HG03442 (cell line): ENCODE data around the gene RAPSN.

Experiments used
- ATAC-seq: cut with Tn5 transposase; IDR thresholded peaks from one replicate; pipeline ENCODE4 v1.9.1; 2021; ENCODE audit warnings: mild to moderate bottlenecking, moderate library complexity; ENCODE audit not compliant: unreplicated experiment

RAPSN gene

DNA sequence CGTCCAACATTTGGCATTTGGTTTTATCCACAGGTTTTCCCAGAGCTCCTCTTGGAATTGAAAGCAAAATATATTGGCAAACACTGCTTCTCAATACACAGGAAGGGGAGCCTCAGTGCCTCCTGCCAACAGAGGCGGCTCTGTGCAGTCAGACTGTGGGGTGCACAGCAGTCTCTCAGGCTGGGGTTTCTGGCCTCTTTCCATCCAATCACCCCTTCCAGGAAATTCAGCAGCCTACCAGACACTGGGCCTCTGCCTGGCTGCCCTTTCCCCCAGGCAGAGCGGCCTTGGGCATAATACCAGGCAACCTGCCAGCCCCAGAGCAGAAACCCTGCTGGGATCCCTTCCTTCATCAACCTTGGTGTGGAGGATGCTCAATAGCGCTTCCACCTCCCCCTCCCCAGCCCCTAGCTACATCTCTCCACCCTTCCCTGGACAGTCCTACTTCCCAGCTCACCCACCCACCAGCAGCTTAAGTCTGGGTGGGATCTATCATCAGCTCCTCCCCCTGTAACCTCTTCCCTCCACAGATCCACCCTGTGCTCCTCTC lies 17.8 kb upstream of the RAPSN start:
- no peak for ATAC-seq

DNA sequence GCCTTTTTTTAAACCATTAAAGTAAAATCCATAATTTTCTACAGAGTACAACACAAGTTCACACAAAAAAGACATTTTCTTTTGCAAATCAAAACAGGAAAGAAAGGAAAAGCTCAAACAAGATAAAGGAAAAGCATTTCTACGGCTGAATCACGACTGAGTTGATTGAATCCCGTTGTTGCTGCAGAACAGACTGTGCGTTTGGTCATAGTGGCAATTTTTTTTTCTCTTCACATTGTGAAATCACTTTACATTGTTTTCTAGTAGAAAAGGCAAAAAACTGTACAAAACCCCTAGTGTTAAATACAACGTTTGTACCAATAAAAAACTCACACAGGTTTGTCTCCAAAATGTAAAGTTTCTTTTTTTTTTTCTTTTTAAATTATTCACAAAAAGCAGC lies 17.3 kb upstream of the RAPSN start:
- ATAC-seq = no peak

DNA sequence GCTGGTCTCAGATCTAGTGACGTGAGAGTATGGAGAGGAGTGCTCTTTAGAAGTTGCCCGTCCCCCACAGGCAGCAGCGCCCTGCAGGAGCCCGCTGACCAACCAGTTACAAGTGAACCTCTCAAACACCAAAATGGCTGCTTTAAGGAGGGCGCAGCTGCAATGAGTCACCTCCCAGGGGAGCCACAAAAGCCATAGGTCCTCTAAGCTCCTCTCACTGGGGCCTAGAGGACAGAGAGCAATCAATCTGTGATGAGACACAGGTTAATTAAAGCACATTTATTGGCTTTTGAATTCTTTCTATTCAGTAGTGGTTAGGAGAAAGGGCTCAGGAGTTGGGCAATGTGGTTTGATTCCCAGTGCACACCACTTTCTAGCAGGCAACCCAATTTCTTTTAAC lies 15.5 kb upstream of the RAPSN start:
- no peak for ATAC-seq

DNA sequence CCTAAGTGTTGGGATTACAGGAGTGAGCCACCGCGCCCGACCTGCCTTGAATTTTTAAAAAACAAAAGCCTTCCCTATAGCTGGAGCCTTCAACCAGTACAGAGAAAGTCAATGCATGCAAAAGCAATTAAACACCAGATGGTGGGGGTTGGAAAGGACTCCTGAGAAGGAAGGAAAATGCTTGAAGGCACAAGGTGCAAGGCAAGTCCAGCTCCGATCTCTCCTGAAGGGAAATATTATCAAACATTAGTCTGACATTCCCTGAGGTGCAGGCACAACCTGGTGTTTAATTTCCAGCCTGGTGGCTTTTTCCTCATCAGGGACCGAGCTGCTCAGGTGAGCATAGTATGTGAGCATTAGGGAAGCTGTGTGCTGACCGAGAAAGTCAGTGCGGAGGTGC lies 12.9 kb upstream of the RAPSN start:
- ATAC-seq = no peak

DNA sequence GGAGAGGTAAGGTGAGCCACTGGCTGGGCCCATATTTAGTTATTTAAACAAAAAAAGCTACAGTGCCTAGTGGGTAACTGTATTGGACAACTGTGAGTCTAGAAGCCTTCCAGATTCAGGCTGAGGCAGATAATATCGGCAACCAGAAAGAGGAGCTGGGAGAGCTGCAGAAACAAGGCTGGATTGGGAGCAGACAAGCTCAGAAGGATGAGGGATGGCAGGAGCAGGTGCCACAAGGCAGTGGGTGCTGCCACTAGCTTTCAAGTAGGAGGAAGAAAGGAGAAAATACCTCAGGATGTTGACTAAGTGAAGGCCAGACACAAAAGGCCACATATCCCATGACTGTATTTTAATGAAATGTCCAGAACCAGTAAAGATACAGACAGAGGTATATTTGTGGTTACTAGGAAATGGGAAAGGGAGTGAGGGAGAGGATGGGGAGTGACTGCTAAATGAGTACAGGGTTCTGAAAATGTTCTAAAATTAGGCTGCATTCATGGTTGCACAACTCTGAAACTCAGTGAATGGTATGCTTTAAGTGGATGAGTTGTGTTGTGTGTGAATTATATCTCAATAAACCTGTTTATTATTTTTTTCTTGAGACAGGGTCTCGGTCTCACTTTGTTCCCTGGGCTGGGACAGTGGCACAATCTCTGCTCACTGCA lies 11.8 kb upstream of the RAPSN start:
- no peak for ATAC-seq

DNA sequence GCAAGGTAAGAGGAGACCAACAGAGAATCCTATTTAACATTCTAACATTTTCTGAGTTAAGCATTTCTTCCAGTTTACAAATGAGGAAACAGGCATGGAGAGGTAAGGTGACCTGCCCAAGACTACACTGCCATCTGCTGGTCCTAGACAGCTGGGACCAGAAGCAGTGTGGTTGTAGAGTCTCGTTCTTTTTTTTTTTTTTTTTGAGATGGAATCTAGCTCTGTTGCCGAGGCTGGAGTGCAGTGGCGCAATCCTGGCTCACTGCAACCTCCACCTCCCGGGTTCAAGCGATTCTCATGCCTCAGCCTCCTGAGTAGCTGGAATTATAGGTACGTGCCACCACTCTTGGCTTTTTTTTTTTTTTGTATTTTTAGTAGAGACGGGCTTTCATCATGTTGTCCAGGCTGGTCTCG lies 5.3 kb upstream of the RAPSN start:
- ATAC-seq = peak; percentile 58

DNA sequence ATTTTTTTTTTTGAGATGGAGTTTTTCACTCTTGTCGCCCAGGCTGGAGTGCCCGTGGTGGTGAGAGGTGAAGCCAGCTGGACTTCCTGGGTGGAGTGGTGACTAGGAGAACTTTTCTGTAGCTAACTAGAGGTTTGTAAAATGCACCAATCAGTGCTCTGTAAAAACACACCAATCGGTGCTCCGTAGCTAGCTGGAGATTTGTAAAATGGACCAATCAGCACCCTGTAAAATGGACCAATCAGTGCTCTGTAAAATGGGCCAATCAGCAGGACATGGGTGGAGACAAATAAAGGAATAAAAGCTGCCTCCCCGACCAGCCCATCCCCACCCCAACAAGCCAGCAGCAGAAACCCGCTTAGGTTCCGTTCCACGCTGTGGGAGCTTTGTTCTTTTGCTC lies 4.4 kb upstream of the RAPSN start:
- no peak for ATAC-seq

DNA sequence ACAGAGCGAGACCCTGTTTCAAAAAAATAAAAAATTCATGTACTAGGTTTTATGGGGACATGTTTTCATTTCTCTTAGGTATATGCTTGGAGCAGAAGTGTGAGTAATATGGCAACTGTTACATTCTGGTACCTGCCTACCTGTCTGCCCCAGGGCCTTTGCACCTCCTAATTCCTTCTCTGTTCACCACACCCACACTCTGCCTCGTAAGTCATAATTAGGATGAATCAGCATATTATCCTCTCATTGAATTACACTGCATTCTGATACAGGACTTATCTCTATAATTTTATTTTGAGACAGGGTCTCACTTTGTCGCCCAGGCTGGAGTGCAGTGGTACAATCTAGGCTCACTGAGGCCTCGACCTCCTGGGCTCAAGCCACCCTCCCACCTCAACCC lies 3.1 kb upstream of the RAPSN start:
- no peak for ATAC-seq

DNA sequence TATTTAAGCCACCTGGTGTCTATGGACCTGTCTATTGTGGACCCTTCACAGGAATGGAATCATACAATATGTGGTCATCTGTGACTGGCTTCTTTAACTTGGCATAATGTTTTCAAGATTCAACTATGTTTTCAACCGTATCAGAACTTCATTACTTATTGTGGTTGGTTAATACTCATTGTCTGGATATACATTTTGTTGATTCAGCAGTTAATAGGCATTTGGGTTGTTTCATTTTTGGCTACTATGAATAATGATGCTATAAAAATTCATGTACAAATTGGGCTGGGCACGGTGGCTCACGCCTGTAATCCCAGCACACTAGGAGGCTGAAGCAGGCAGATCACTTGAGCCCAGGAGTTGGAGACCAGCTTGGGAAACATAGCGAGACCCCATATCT lies 2.5 kb upstream of the RAPSN start:
- no peak for ATAC-seq

DNA sequence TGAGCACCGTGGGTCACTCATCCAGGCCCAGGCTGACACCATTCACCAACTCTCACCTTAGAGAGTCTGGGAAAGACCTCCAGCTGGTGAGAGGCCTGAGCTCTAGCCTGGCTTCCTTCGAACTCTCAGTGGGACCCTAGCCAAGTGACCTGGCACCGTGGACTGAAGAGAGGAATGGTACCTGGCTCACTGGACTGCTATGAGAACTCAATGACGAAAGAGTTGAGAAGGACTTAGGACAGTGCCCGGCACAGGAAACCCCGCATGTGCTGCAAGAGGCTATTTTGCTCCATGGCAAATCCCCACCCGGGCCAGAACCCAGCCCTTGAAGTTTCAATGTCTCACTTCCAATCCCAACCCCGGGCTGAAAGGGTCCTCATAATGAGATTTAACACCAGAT lies 605 bp upstream of the RAPSN start:
- ATAC-seq = no peak

DNA sequence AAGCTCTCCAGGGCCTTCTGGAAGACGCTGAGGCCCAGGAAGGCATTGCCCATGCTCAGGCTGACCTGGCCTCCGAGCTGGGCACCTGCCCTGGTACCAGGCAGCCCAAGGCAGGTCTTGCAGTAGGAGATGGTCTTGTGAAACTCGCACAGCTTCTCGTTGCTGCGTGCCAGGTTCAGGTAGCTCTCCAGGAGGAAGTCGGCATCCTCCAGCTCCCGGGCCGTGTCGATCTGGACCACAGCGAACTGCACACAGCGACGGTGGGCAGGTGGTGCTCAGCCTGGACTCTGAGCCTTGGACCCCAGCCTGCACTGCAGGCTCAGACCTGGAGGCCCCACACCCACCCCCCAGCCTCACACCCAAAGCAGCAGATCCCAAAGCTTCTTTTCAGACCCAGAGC lies 1.0 kb downstream of the RAPSN start:
- no peak for ATAC-seq

DNA sequence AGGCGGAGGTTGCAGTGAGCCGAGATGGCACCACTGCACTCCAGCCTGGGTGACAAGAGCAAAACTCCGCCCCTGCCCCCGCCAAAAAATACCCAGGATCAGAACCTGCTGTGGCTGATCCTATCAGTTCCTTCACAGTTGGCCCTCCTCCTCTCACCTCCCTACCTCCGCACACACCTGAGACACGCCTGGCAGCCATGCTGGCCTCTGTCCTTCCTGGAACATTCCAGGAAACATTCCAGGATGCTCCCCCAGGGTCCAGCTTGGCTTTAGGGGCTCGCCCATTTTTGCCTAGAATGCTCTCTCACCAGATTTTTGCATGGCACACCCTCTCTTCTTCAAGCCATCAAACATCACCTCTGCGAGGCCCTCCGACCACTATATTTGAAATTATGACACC lies 2.1 kb downstream of the RAPSN start:
- no peak for ATAC-seq

DNA sequence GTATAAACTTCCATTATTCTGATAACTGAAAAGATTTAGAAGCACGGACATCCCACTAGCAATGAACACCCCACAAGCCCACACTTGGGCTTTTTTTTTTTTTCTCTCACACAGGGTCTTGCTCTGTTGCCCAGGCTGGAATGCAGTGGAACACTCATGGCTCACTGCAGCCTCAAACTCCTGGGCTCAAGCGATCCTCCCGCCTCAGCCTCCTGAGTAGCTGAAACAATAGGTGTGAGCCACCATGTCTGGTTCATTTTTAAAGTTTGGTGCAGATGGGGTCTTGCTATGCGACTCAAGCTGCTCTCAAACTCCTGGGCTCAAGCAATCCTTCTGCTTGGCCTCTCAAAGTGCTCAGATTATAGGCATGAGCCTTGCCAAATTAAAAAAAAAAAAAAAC lies 3.1 kb downstream of the RAPSN start:
- ATAC-seq = no peak

DNA sequence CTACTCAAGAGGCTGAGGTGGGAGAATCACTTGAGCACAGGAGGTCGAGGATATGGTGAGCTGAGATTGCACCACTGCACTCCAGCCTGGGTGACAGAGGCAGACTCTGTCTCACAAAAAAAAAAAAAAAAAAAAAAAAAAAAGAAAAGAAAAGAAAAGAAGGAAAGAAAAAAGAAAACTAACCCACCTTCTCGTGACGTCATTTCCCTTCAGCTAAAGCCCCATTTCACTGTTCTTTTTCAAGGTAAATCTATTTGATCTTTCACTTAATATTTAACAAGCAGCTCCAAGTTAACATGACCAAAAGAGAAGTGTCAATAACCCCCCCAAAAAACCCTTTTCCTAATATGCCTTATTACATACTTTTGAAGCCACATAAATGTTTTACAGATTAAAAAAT lies 5.1 kb downstream of the RAPSN start:
- ATAC-seq = no peak

DNA sequence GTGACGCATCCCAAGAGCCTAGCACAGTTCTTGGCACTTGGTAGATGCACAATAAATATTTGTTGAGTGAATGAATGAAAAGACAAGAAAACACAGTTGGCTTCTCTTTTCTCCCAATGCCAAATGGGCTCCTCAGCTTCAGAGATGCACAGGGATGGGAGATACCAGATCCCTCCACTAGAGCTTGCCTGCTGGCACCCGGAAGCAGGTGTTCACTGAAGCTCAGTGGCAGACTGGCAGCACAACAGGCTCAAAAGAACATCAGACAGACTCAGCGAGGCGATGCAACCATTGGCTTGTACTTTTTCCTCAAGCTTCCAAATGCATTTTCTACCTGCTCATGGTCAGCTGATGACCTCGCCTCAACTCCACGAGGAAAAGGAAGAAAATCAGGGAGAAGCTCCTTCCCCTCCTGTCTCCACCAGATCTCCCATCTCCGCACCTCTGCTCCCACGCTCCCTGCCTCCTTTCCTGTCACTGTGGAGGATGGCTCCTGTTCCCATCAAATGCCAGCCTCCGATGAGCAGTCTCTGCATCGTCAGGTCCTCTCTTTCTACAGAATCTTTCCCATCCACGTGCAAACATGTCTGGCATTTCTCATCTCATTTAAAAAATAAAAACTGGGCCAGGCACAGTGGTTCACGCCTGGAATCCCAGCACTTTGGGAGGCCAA lies 5.8 kb downstream of the RAPSN start:
- no peak for ATAC-seq

DNA sequence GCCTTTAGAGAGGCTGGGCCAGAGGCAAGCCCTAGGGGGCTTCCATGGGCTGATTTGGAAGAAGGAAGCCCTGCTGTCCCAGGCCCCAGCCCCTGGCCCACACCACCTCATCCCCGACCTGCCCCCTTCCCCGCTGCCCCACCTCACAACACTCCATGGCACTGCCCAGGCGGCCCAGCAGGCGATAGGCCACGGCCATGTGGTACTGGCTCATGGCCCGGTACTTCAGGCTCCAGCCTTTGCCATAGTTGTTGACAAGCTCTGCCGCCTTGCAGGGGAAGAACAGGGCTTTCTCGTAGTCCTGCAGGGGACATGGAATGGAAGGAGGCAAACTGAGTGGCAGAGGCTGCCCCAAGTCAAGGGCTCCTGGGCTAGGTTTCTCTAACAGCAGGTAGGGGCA lies 6.4 kb downstream of the RAPSN start:
- ATAC-seq = no peak

DNA sequence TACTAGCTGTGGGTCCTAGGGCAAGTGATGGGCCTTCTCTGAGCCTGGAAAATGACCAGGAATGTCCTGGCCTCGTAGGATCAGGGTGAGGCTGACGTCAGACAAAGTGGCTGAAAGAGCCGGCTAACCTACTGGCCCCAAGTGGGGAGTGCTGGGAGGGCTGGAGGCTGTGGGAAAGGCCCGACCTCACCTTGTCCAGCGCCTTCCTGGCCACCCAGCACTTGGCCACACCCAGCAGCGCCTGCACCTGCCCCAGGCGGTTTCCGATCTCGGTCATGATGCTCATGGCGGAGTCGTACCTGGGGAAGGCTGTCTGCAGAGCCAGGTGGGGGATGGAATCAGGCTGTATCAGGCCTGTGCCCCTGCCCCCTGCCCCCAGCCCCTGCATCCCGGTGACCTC lies 7.5 kb downstream of the RAPSN start:
- ATAC-seq = no peak

DNA sequence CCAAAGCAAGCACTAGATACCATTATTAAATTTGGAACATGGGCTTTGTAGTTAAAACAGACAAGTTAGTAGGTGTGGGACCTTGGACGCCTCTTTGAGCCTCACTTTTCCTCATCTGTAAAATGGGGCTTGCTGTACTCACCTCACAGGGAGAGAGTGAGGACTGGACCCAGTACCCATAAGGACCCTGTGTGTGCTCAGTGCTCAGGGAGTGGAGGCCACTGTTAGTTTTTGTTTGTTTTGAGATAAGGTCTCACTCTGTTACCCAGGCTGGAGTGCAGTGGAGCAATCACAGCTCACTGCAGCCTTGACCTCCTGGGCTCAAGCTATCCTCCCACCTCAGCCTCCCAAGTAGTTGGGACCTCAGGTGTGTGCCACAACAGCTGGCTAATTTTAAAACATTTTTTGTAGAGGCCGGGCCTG lies 8.9 kb downstream of the RAPSN start:
- ATAC-seq = no peak

DNA sequence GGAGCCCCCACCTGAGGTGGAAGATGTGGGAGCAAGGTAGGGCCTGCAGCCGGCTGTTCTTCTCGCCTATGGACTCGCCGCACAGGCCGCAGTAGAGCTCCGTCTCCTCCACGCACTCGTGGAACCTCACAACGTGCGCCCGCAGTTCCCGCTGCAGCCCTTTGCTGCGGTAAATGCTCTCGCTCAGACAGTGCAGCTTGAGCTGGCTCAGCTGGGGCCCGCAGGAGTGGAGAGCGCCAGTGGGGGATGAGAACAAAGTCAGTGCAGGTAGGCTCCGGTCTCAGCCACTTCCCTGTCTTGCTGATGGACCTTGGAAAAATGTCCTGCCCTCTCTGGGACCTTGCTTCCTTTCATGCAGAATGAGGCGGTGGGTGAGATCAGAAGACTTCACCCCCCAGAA lies 10.2 kb downstream of the RAPSN start:
- ATAC-seq = no peak

DNA sequence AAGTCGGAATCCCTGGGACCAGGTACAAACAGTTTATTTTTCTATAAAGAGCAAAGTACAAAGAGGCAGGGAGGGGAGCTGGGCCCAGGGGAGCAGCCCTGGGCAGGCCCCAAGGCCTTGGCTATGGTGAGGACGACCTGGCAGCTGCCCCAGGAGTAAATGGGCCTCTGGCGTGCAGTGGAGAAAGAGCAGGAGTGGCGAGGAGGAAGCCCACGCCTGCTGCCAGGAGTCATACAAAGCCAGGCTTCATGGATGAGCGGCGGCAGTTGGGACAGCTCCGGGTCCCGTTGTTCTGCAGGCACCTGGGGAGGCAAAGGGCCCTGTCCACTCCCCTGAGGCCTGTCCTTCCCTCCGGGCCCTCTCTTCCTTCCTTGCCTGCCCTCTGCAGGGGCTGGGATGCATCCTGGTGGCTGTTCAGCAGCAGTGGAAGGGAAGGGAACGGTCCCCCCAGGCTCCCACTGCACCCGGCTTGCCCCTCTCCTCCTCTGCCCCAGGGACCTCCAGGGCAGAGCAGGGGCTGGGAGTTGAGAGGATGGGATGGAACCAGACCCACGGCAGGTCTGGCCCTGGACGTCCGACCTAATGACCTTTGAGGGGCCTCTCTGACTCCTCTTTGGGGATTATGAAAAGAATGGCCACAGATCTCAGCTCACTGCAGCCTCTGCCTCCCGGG lies 11.1 kb downstream of the RAPSN start:
- ATAC-seq = no peak

DNA sequence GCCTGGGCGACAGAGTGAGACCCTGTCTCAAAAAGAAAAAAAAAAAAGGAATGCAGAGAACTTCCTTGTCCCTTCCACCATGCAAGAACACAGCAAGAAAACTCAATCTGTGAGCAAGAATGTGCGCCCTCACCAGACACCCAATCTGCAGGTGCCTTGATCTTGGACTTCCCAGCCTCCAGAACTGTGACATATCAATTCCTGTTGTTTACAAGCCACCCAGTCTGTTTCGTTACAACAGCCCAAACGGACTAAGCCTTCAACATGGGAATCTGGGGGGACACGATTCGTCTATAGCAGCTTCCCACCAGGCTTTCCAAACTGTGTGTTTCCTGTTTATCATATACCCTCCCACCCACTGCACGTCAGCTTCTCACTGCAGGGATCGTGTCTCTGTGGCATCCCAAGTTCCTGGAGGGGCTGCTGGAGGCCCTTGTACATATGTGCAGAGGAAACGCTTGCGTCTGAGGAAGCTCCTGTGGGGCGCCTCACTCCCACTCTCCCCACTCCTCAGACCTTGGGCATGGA lies 11.7 kb downstream of the RAPSN start:
- ATAC-seq = no peak

DNA sequence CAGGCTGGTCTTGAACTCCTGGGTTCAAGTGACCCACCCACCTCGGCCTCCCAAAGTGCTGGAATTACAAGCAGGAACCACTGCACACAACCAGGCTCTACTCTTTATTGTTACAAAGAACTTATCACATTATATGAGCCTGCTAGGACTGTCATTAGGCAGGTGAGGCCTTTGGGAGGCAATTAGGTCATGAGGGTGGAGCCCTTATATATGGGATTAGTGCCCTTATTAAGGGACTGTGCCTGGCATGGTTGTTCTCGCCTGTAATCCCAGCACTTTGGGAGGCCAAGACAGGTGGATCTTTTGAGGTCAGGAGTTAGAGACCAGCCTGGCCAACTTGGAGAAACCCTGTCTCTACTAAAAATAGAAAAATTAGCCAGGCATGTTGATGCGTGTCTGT lies 12.2 kb downstream of the RAPSN start:
- ATAC-seq = no peak
